Glomerular visceral epithelial cell (primary cell): ENCODE measurements around the gene DYNC1LI1.

Source experiments
- DNase-seq: peaks from one replicate; pipeline ENCODE4 v3.0.0-alpha.2; 2016; ENCODE audit errors: extremely low spot score

The DYNC1LI1 gene

GRCh38 chr3:32492684-32493436 lies 77.8 kb downstream of the DYNC1LI1 start:
- DNase-seq, result no peak

GRCh38 chr3:32488474-32489008 lies 82.1 kb downstream of the DYNC1LI1 start:
- DNase-seq, result no peak

DNA sequence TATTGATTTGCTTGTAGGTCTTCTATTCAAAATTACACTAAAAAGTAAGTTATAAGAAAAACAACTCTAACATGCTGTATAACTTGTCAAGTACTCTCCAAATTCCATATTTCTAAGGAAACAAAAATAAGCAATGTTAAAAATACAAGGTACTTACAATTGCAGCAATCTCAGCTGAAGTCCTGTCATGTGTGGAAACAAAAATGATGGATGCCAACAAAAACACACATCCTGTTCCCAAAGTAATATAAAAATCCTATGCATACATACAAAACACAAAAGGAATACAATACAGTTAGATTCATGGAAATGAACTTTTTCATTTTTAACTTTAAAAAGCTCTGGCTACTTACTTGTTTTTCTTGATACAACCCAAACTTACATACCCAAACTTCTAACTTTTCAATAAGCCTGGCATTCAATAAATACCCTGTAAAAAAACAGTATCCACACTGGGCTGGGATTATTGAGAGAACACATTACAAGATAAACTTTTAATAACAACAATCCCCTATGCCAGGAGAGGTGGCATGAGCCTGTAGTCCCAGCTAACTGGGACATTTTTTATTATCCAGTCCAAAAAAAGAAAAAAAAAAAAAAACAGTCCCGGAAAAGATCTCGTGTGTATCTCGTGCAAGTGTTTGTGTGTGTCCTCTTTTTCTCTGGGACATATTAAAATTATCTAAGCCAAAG lies 82.7 kb downstream of the DYNC1LI1 start:
- DNase-seq, result no peak

- no peak for DNase-seq
Measured at GRCh38 chr3:32484436-32484835, 86.2 kb downstream of the DYNC1LI1 start.

- no peak for DNase-seq
Measured at GRCh38 chr3:32483772-32484171, 86.9 kb downstream of the DYNC1LI1 start.

DNA sequence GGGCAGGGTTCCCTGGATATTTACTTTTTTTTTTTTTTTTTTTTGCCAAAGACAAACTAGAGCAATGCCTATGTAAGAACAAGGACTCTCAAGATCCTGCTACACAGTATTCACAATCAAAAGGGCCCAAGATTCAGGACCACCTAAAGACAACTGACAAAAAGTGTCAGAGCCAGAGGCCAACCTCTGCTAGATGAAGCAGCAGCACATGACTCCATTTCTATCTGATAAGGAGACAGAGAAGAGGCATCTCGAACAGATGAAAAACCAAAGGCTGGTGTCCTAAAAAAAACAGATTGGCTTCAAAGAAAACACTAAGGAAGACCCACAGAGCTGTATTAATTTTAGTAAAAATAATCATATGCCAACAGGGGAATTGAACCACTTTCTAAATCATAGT lies 88.0 kb downstream of the DYNC1LI1 start:
- DNase-seq, result no peak

DNA sequence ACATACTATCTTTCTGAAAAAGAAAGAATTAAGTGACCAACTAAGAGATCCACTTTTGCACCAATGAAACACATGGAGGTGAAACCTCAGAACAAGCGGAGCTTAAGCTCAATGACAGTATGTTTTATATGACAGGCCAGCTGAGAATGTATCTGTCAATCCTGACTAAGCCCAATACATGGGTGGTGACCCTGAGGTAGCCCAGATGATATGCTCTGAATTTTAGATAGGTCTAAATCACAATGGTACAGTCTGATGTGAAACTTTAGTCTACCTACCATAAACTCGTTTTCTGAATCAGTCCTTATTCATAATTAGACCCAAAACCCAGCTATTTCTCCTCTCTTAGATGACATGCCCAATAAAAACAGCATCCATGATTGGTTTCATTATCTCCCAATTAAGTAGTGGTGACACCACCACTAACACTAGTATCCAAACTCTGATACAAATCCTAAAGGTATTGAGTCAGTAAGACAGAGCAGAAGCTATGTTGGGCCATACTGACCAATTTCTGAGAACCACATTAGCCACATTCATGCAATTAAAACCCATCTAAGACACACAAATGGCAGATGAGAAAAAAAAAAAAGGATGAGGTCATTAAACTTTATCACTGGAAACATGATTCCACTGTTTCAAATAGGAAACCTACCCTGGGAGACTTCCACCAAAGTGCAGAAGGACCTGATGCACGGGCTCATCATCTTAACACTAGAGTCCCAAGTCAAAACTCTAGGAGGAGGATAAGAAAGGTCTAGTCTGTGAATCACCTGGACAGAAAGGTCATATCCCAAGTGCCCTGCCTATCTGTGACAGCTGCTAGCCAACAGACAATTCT lies 88.6 kb downstream of the DYNC1LI1 start:
- DNase-seq, result no peak

DNA sequence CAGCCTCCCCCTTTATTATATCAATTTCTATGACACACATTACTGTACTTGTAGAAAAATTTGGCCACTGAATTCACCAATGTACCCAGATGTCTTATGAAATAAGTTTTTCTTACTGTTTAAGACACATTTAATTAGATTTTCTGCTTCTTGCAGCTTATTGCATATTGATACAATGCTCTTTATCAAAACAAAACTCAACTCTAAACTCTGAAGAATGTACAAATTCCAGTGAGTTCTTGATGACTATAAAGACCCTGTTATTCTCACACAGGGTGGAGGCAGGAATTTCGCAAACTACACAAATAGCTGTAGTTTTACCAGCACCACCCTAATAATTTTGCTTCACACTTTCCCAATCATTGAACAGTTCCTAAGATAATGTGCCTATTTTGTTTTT lies 90.1 kb downstream of the DYNC1LI1 start:
- no peak for DNase-seq
